Neural cell (in vitro differentiated cells): Measurements from ENCODE around the gene SPIB. TPM values are rescaled to one million over a fixed set of nuclear protein-coding genes. Genes with fewer than 3 reads are reported as not detected.
"Not testable (repeated sequence)": the region's sequence is repeated elsewhere in the genome, so short reads cannot be mapped to it uniquely, and the experiment has no call there.

Experiments
- H2AFZ ChIP-seq: fragments of 200-600, 300-800 bp; sonication (generic), shearing (Covaris generic); 2 replicates; pipeline ENCODE4 v1.6.0; 2014; ENCODE audit warnings: low read depth, mild to moderate bottlenecking, antibody characterized with exemption, low read length, moderate library complexity
- H3F3A ChIP-seq: fragments of 200-600 bp; shearing (Covaris generic); 2 replicates; pipeline ENCODE4 v1.6.1; 2016; ENCODE audit warnings: mild to moderate bottlenecking, moderate library complexity, mixed read lengths, antibody characterized with exemption, low read length; ENCODE audit not compliant: insufficient read depth, poor library complexity, severe bottlenecking
- H3K27ac ChIP-seq: fragments of 200-600, 300-800 bp; sonication (generic), shearing (Covaris generic); 2 replicates; pipeline ENCODE4 v1.5.1; 2014; ENCODE audit warnings: mild to moderate bottlenecking, low read length, moderate library complexity
- H3K27me3 ChIP-seq: fragments of 300-800, 200-600 bp; sonication (generic), shearing (Covaris generic); 2 replicates; pipeline ENCODE4 v1.6.0; 2014; ENCODE audit warnings: mild to moderate bottlenecking, low read depth, low read length, moderate library complexity; ENCODE audit not compliant: insufficient read depth
- H3K36me3 ChIP-seq: fragments of 300-800, 200-600 bp; sonication (generic), shearing (Covaris generic); 2 replicates; pipeline ENCODE4 v1.5.1; 2014; ENCODE audit warnings: mild to moderate bottlenecking, antibody characterized with exemption, low read length, moderate library complexity; ENCODE audit not compliant: insufficient read depth
- H3K4me2 ChIP-seq: fragments of 300-800, 200-600 bp; sonication (generic), shearing (Covaris generic); 2 replicates; pipeline ENCODE4 v1.6.0; 2014; ENCODE audit warnings: mild to moderate bottlenecking, low read length
- H3K4me3 ChIP-seq: fragments of 300-800, 200-600 bp; sonication (generic), shearing (Covaris generic); 2 replicates; pipeline ENCODE4 v1.5.1; 2014; ENCODE audit warnings: mild to moderate bottlenecking, low read length, moderate library complexity
- H3K79me2 ChIP-seq: fragments of 200-600 bp; shearing (Covaris generic); replicated peaks from 2 replicates; pipeline ENCODE4 v1.6.0; 2014; ENCODE audit warnings: mild to moderate bottlenecking, low read length, moderate library complexity; ENCODE audit not compliant: insufficient read depth
- H3K9ac ChIP-seq: fragments of 300-800, 200-600 bp; sonication (generic), shearing (Covaris generic); 2 replicates; pipeline ENCODE4 v1.6.1; 2016; ENCODE audit warnings: mild to moderate bottlenecking, low read length, mixed read lengths
- H3K9me2 ChIP-seq: fragments of 200-600 bp; shearing (Covaris generic); 2 replicates; pipeline ENCODE4 v1.6.1; 2016; ENCODE audit warnings: mild to moderate bottlenecking, low read length, mixed read lengths; ENCODE audit not compliant: insufficient read depth
- H3K9me3 ChIP-seq: fragments of 200-600, 300-800 bp; sonication (generic), shearing (Covaris generic); 2 replicates; pipeline ENCODE4 v1.6.1; 2016; ENCODE audit warnings: mild to moderate bottlenecking, mixed run types, low read length, moderate library complexity, mixed read lengths
- H4K20me1 ChIP-seq: fragments of 200-600 bp; shearing (Covaris generic); 2 replicates; pipeline ENCODE4 v1.6.1; 2016; ENCODE audit warnings: mild to moderate bottlenecking, mixed run types; ENCODE audit not compliant: insufficient read depth
- EP300 ChIP-seq: fragments of 450-650 bp; conservative IDR thresholded peaks from 2 replicates; pipeline ENCODE4 v1.6.1; 2014; ENCODE audit warnings: antibody characterized with exemption, mild to moderate bottlenecking, moderate library complexity; ENCODE audit not compliant: poor library complexity, severe bottlenecking
- EZH2 ChIP-seq: fragments of 200-600, 300-800 bp; shearing (Covaris generic), sonication (generic); IDR thresholded peaks from 2 replicates; pipeline ENCODE4 v1.6.1; 2014; ENCODE audit warnings: antibody characterized with exemption, low read length, borderline replicate concordance, mild to moderate bottlenecking; ENCODE audit not compliant: insufficient read depth, poor library complexity, severe bottlenecking
- MXI1 ChIP-seq: fragments of 450-650 bp; conservative IDR thresholded peaks from 2 replicates; pipeline ENCODE4 v1.6.1; 2014; ENCODE audit warnings: antibody characterized with exemption, mild to moderate bottlenecking; ENCODE audit not compliant: poor library complexity, severe bottlenecking
- POLR2AphosphoS5 ChIP-seq: IDR thresholded peaks from 2 replicates; pipeline ENCODE4 v1.6.1; 2012
- RAD21 ChIP-seq: fragments of 450-650 bp; conservative IDR thresholded peaks from 2 replicates; pipeline ENCODE4 v1.6.1; 2014; ENCODE audit warnings: antibody characterized with exemption, mild to moderate bottlenecking, moderate library complexity
- REST ChIP-seq: IDR thresholded peaks from 2 replicates; pipeline ENCODE4 v1.6.1; 2012; ENCODE audit warnings: borderline replicate concordance
- SMC3 ChIP-seq: fragments of 450-650 bp; conservative IDR thresholded peaks from 2 replicates; pipeline ENCODE4 v1.6.1; 2014; ENCODE audit warnings: antibody characterized with exemption, mild to moderate bottlenecking, moderate library complexity; ENCODE audit not compliant: poor library complexity
- TAF1 ChIP-seq: IDR thresholded peaks from 2 replicates; pipeline ENCODE4 v1.6.1; 2012; ENCODE audit warnings: low read depth
- polyA plus RNA-seq: library from polyadenylated mRNA; depleted of rRNA; stranded (reverse); fragments of >200 nt; gene quantifications from 2 replicates; pipeline ENCODE4 v1.2.3, GENCODE V29; 2014
- TF ChIP-seq, protein P1 (sequence below): fragments of 450-650 bp; IDR thresholded peaks from 2 replicates; pipeline ENCODE4 v1.5.1; 2014; ENCODE audit warnings: antibody characterized with exemption, mild to moderate bottlenecking, moderate library complexity; ENCODE audit not compliant: poor library complexity, severe bottlenecking

SPIB gene
- polyA plus RNA-seq, 1 donor from 2014 or later, result not detected

DNA sequence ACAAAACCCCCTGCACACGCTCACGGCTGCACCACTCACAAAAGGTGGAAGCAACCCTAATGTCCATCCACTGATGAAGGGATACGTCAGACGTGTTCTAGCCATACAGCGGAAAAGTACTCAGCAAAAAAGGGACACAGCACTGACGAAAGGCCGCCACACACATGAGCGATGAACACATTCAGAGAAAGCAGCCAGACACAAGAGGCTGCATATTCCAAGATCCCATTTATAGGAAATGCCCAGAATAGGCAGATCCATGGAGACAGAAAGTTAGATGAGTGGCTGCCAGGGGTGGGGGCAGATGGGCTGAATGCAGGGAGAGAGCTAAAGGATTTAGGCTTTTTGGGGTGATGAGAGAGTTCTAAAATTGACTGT is 30.9 kb upstream of the SPIB start:
- H3K9me3 ChIP-seq, result no peaks in the 10 kb centered on the region
- H3K79me2 ChIP-seq, result no peaks in the 10 kb centered on the region
- H2AFZ ChIP-seq, result no peak overlapping the region
- H3K36me3 ChIP-seq, result no peaks in the 10 kb centered on the region
- no peak overlapping the region for H3K4me3 ChIP-seq
- H3K27me3 ChIP-seq, result no peaks in the 10 kb centered on the region
- TF ChIP-seq MXI1 (no peak), EP300 (no peak), POLR2AphosphoS5 (no peak), REST (no peak), EZH2 (no peak), TAF1 (no peak), SMC3 (no peak), RAD21 (no peak)
- TF ChIP-seq, protein P1, sequence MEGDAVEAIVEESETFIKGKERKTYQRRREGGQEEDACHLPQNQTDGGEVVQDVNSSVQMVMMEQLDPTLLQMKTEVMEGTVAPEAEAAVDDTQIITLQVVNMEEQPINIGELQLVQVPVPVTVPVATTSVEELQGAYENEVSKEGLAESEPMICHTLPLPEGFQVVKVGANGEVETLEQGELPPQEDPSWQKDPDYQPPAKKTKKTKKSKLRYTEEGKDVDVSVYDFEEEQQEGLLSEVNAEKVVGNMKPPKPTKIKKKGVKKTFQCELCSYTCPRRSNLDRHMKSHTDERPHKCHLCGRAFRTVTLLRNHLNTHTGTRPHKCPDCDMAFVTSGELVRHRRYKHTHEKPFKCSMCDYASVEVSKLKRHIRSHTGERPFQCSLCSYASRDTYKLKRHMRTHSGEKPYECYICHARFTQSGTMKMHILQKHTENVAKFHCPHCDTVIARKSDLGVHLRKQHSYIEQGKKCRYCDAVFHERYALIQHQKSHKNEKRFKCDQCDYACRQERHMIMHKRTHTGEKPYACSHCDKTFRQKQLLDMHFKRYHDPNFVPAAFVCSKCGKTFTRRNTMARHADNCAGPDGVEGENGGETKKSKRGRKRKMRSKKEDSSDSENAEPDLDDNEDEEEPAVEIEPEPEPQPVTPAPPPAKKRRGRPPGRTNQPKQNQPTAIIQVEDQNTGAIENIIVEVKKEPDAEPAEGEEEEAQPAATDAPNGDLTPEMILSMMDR, result no peak
- H3K4me2 ChIP-seq, result no peak overlapping the region
- no peaks in the 10 kb centered on the region for H3K9me2 ChIP-seq
- H3K27ac ChIP-seq, result no peak overlapping the region
- no peak overlapping the region for H3K9ac ChIP-seq
- H3F3A ChIP-seq, result peaks cover 4% of the 10 kb centered on the region
- no peaks in the 10 kb centered on the region for H4K20me1 ChIP-seq

GRCh38 chr19:50390295-50390694 is 28.4 kb upstream of the SPIB start:
- not testable (repeated sequence) for H3K36me3 ChIP-seq, H2AFZ ChIP-seq, H4K20me1 ChIP-seq, H3F3A ChIP-seq, H3K4me2 ChIP-seq, H3K9me2 ChIP-seq, H3K9me3 ChIP-seq, H3K27ac ChIP-seq, H3K79me2 ChIP-seq, H3K9ac ChIP-seq, H3K27me3 ChIP-seq, H3K4me3 ChIP-seq

DNA sequence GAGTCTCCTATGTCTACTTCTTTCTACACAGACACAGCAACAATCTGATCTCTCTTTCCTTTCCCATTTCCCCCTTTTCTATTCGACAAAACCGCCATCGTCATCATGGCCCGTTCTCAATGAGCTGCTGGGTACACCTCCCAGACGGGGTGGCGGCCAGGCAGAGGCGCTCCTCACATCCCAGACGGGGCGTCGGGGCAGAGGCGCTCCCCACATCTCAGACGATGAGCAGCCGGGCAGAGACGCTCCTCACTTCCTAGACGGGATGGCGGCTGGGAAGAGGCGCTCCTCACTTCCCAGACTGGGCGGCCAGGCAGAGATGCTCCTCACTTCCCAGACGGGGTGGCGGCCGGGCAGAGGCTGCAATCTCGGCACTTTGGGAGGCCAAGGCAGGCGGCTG is 27.8 kb upstream of the SPIB start:
- not testable (repeated sequence) for H4K20me1 ChIP-seq, H3K36me3 ChIP-seq, H3K79me2 ChIP-seq, H3F3A ChIP-seq, H3K4me2 ChIP-seq, H2AFZ ChIP-seq, H3K27ac ChIP-seq, H3K27me3 ChIP-seq, H3K4me3 ChIP-seq, H3K9me3 ChIP-seq, H3K9ac ChIP-seq, H3K9me2 ChIP-seq
